Activated naive CD4-positive, alpha-beta T cell treated with Interleukin-2 at 50 U/mL for 16 hours (primary cell): ENCODE measurements around the gene EMILIN2.
A peak's percentile ranks its signal among the peaks of the same experiment; 100 is the strongest.
"Not testable (repeated sequence)": the region's sequence is repeated elsewhere in the genome, so short reads cannot be mapped to it uniquely, and the experiment has no call there.

Source experiments
- DNase-seq: peaks from one replicate; pipeline ENCODE4 v3.0.0-alpha.2; 2020

The EMILIN2 gene

DNA sequence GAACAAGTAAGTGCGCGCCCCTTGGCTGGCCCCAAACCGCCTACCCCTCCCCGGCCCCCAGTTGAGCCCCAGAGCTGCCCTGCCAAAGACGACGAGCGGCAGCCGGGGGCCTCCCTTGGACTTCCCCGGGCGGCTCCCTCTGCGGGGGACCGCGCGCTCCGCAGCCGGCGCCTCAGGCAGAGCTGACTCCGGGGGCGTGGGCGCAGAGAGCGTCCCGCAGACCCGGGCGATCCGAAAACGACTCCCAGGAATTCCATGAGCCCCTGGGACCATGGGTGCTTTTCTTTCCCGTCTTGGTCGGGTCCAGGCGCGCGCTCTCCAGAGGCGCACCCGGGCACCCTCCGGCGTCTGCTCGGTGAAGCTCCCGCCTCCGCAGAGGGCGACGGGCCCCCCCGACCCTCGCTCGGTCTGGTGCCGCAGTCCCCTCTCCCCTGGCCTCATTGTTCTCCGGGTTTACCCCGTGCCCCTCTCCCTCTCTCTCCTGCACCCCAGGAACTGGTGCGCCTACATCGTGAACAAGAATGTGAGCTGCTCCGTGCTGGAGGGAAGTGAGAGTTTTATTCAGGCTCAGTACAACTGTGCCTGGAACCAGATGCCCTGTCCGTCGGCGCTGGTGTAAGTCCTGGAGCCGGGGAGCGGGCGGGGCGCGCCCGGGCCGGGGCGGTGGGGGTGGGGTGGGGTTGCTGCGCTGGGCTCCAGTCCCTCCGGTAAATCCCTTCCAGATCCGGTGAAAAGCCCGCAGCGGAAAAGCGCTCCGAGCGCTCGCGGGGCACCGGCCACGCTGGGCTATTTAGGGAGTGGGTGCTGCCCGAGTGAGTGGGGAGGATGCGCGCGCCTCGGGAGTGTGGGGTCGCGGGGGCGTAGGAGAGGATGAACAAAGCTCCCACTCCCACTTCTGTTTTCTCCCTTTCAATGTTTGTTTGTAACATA is 776 bp downstream of the EMILIN2 start:
- peak; percentile 23 for DNase-seq

DNA sequence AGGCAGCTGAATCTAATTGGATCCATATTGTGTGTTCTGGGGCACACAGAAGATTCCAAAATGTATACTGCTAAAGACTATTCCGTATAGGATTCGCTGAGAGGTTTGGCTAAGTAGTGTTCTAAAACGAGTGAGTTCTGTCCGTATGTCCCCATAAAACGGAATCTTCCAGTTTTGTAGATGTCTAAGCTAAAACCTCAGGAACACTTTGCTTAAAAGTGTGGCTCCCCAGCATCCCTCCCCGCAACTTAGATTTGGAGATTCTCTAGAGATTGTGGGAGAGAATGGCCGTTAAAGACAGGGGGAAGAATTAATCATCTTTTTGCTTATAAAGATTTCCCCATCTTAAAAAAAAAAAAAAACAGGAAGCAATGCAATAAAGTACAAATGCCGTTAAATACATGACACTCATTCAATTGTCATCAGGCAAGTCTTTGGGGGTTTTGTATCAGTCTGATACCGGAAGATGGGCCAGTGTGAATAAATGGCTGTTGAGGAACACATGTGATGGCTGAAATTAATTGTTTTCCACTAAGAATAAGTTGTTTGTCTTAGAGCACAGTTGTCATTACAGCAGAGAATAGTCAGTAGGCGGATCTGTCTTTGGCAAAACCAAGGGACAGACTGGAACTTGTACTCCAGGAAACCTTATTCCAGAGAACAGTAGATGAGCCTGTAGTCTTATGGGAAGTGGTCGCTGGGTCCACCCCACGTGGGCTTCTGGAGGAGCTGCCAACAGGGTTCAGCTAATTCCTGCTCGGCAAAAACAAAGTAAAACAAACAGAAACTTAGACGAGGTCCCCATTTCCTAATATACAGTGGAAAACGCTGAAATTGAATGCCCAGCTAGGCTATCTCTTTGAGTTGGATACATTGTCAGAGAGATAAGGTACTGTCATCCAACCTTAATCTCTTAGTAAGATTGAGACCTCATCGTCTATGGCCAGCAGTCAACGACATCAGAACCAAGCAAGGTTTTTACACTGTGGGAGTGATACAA is 1.7 kb downstream of the EMILIN2 start:
- DNase-seq = no peak

DNA sequence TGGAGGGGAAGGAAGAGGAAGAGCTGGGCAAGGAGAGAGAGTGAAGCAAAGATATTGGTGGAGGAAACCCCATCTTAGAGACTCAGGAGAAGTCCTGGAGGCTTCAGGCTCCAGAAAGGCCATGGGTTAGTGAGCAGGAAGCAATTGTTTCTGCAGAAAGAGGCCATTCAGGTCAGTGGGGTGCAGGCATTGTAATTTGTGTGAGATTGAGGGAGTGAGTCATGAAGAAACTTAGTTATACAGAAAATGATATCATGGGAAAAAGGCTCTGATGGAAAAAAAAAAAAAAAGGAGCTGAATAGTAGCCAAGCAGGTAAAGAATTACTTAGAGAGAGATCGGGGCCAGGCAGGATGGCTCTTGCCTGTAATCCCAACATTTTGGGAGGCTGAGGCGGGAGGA is 4.0 kb downstream of the EMILIN2 start:
- DNase-seq = no peak

DNA sequence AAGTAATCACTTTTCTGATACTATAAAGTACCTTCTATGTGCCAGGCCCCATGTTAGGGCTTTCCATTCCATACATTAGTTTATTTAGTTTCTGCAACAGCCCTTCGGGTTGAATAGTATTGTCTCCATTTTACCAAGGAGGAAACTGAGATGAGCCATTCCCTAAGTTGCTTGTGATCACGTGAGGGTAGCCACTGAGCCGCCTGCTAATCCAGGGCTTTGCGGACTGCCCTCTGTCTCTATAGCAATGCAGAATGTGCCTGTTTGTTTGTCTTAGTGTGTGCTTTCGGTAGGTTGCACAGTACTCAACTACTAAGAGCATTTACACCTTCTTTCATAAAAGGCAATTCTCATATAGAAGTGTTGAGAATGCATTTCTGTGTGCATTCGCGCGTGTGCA is 5.0 kb downstream of the EMILIN2 start:
- no peak for DNase-seq

DNA sequence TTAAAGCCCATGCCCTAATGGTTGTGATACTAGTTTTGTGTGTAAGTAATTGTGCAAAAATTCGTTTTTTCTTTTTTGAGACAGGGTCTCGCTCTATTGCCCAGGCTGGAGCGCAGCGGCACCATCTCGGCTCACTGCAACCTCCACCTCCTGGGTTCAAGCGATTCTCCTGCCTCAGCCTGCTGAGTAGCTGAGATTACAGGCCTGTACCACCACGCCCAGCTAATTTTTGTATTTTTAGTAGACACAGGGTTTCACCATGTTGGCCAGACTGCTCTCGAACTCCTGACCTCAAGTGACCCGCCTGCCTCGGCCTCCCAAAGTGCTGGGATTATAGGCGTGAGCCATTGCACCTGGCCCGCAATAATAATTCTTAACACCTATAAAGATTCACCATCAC is 5.7 kb downstream of the EMILIN2 start:
- not testable (repeated sequence) for DNase-seq

DNA sequence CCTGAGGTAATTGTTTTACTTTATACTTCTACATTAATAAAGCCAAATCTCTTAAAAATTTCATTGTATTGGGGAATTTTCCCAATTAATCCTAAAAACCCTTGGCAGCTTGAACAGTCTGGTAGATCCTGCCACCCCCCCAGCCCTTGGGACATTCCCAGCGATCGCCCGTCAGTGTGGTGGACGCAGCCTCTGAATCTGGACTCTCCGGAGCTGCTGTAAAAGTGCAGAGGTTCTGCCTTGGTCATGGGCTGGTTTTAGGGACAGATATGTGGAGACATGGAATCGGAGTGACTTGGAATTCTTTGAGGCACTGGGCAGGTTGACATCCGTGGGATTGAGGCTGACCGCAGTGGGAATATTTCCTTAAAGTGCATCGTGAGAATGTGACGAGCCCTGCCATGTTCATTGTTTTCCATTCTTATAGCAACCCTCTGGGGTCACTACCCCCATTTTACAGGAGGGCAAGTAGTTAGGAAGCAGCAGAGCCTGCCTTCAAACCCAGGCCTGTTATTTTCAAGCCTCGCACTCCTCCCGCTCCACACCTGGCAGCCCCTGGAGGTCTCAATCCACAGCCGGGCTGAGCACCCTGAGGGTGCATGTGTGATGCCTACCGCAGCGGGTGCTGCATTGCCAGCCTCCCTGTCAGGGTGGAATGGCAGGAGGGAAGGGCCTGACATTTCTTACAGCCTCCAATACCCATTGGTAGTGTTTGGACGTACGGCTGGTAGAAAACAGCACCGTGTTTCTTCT is 6.5 kb downstream of the EMILIN2 start:
- no peak for DNase-seq

DNA sequence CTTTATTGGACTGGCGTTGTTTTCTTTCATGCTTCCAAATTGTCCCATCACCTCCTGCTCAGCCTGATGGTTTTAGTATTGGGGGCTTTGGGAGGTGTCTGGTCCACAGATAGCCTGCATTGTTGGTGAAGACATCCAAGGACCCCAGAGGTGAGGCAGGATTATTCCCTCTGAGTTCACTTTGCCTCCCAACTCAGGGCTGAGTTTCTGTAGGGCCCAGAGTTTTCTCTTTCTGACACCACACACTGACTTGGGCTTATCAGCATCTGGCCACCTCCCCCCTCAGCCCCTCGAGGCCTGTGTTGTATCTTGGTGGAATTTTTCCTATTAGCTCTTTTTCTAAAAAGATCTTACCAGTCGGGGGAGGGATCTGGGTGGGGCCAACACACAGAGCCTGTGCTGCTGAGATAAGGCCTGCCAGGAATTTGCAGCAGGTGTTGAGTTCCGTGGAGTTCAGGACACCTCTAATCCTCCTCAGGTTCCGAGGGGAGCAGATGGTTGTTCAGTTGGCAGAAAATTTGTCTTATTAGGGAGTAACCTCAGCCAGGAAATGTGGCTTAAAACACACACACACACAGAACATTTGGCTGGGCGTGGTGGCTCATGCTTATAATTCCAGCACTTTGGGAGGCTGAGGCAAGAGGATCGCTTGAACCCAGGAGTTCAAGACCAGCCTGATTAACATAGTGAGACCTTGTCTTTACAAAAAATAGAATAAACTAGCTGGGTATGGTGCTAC is 7.3 kb downstream of the EMILIN2 start:
- no peak for DNase-seq

DNA sequence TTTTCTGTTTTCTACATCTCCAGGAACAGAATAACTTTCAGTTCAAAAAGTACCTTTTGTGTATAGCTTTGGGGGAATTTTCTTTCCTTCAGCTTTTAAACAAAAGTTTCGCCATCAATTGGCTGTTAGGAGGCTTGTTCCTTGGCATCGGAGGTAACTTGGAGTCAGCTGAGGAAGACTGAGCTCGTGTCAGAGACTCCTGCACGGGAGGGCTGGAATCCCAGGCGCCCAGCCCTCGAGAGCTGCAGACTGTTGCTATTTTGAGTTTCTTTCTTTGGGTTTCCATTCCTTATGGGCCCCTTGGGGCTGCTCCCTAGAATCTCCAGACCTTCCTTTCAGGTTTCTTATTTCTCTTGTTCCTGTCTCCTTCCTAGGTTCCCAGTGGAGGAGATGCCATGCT is 8.1 kb downstream of the EMILIN2 start:
- no peak for DNase-seq

DNA sequence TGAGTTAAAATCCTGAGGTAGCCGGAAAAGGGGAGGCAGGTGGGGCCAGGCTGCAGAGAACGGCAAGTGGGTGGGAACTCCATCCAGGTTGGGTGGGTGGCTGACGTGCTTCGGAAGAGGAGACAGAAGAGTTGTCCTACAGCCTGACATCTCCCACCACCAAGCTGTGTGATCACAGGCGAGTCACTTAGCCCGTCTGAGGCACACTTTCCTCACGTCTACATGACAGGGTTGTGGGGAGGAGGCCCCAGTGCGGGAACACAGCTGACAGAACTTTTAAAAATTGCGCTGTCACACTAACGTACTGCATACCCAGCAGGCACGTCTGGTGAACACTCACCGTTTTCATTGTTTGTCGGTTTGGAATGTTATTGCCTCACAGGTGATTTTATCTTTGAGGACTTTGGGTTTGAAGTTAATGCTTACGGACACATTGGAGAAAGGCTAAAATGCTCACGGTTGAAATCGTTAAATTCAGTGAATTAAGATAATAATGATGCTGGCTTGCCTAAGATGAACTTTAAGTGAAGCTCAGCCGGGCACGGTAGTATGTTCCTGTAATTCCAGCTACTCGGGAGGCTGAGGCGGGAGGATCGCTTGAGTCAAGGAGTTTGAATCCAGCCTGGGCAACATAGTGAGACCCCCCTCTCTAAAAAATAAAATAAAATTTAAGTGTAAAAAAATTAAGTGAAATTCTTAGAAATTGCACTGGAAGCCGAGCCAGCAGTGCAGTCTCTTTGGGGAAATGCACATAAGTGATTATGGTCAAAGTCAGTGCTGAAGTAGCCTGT is 8.9 kb downstream of the EMILIN2 start:
- no peak for DNase-seq

DNA sequence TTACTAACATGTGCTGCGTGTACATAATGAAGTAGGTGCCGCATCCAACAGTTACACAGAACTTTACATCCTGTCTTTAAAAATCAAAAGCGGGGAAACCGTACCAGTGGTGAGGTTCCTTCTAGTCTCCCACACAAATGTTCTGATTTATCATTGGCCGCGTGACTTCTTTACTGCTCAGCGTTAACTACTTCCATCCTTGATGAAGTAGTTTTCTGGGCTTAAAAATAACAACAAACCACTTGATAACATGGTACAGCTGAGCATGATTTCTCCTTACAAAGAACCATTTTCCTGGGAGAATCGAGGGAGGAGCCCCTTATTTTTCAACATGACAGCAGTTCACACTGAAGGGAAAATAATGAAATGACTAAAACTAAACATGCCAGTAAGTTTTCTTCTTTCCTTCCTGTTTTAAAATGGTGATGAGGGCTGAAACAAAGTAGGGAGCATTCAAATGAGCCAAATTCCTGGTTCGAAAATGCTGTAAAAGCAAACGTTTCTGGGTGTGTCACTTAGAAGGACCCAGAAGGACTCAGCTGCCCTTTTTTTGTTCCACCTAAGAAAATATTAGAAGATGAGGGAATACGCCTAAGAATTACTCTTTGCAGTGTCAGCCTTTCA is 9.9 kb downstream of the EMILIN2 start:
- no peak for DNase-seq

DNA sequence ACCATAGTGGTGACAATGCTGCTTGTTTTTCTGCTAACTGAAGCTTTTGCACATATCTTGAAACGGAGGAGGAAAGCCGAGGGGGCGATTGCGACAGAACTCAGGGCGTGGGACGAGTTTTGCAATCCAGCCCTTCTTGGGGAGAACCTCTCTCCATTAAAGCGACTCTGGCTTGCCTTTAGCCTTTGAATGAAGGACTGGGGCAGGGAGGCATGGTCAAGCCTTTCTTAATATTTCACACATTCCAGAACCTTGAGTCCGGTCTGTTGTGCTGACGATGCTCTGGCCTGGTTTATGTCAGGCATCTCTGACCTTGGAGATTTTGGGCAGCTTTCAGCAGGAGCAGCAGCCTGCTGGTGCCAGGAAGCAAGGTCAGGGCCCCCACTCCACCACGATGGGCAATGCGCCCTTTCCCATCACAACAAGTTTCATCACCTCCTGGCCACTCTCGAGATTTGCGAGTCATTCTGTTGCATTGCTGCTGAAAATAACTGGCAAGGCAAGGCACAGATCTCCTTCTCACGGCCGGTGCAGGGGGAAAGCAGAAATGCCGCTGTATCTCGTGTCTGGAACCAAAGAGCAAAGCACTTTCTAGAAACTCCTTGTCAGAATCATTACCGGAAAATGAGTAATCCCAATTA is 10.8 kb downstream of the EMILIN2 start:
- DNase-seq = no peak

DNA sequence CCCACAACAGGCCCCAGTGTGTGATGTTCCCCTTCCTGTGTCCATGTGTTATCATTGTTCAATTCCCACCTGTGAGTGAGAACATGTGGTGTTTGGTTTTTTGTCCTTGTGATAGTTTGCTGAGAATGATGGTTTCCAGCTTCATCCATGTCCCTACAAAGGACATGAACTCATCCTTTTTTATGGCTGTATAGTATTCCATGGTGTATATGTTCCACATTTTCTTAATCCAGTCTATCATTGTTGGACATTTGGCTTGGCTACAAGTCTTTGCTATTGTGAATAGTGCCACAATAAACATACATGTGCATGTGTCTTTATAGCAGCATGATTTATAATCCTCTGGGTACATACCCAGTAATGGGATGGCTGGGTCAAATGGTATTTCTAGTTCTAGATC is 13.6 kb downstream of the EMILIN2 start:
- DNase-seq = not testable (repeated sequence)

DNA sequence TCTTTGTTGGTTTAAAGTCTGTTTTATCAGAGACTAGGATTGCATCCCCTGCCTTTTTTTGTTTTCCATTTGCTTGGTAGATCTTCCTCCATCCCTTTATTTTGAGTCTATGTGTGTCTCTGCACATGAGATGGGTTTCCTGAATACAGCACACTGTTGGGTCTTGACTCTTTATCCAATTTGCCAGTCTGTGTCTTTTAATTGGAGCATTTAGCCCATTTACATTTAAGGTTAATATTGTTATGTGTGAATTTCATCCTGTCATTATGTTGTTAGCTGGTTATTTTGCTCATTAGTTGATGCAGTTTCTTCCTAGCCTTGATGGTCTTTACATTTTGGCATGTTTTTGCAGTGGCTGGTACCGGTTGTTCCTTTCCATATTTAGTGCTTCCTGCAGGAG is 17.2 kb downstream of the EMILIN2 start:
- DNase-seq = not testable (repeated sequence)

DNA sequence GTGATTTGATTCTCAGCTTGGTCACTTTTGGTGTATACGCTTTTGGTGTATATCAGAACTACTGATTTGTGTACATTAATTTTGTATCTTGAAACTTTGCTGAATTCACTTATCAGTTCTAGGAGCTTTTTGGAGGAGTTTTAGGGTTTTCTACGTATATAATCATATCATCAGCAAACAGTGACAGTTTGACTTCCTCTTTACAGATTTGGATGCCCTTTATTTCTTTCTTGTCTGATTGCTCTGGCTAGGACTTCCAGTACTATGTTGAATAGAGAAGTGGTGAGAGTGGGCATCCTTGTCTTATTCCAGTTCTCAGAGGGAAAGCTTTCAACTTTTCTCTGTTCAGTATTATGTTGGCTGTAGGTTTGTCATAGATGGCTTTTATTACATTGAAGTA is 19.7 kb downstream of the EMILIN2 start:
- DNase-seq = not testable (repeated sequence)

DNA sequence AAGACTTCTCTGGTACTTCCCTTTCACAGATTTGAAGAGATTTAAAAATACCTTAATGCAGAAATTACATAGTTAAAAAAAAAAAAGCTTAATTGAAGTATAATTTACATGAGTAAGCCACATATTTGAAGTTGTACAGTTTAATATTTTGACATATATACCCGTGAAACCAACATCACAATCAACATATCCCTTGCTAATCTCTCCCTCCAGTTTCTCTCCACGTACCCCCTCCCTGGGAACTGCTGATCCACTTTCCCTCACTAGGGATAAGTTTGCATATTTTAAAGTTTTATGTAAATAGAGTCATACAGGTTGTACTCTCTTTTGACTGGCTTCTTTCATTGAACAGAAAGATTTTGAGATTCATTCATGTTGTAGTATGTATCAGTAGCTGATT is 22.4 kb downstream of the EMILIN2 start:
- no peak for DNase-seq

DNA sequence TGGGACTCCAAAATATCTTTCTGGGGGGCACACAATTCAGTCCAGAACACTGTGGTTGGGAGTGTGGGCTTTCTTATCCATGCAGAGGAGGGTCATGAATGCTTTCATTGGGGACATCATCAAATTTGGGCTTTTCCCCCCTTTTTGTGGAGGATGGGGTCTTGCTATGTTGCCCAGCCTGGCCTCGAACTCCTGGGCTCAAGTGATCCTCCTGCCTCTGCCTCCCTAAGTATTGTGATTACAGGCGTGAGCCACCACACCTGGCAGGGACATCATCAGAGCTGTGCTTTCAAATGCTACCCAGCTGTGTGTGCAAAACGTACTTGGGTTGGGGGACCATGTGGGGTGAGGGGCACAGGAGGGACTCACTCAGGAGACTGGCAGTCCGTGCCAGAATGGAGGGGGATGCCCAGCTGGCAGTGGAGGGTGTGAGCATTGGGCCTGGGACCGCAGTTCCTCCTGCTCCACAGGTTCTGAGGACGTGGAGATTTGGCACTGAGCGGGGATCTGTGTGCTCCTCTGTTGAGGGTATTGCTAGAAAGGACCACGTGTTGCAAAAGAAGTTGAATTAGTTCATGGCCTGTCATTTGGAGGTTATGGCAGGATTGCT is 24.4 kb downstream of the EMILIN2 start:
- no peak for DNase-seq

DNA sequence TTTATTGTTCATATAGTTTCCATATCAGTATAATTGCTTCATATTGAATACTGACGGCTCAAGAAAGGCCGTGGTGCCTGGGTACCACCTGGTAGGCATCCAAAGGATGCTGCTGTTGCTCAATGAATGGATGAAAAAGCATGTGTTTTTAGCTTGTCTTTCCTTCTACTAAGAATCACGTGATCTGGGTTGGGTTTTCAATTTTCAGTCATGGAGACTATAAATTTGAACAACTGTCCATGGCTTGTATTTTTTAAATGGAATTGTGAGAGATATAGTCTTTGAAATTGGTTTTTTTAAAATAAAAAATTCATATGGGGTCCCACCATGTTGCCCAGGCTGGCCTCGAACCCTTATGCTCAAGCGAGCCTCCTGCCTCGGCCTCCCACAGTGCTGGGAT is 25.3 kb downstream of the EMILIN2 start:
- no peak for DNase-seq

DNA sequence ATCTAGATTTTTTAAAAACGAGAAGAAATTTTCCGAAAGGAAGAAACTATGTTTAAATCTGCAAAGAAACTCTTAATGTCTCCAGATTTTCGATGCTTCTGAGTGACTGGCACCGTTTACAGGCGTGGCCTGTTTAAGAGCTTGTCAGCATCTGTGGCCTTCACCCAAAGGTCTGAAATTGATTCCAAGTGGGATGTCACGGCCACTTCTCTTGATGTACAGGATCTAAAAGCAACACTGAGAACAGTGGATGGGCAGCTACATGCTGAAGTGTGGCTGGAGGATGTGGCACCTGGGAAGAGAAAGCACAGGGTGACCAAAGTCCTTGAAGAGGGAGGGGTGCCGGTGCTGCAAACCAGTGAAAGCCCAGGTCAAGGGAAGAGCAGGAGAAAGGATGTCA is 28.0 kb downstream of the EMILIN2 start:
- DNase-seq = no peak

DNA sequence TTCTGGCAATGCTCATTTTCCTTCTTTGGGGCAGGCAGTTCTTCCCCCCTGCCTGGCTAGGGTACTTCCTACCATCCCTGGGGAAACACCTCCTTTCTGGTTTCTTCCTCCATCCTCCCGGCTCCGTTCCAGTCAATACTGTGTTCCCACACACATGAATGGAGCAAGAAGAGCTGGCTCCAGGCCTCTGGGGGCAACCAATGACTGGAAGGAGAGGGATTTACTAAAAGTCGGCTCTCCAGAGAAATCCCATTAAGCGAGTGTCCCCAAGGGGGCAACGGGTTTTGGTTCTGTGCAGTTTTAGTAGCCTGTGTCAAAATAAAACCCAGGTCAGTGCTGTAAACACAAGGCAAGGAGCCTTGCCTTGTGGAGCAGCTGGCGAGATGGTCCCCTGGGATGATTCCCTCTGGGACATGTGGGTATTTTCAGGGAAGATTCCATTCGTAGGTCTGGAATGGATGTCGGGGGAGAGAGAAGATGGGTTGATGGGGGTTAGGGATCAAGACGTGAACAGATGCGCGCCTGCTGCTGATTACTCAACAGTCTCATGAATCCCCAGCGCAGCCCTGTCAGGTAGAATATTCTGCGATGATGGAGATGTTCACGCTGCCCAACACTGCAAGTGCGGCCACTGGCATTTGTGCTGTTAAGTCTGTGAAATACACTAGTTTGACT is 32.0 kb downstream of the EMILIN2 start:
- DNase-seq = no peak
